GM12878 (cell line): Measurements from ENCODE around the gene EDNRA. TPM values are rescaled to one million over a fixed set of nuclear protein-coding genes. Genes with fewer than 3 reads are reported as not detected.

Experiments
- ATAC-seq: fragments of 200-7000 bp; cut with Tn5 transposase; 3 replicates; pipeline ENCODE4 v1.9.1; 2020; ENCODE audit warnings: mild to moderate bottlenecking, moderate library complexity
- BruUV-seq: library from RNA; stranded (reverse); fragments of 400-500 nt; replicated peaks from 2 replicates; lab custom pipeline; 2021; lab: Mats Ljungman, UMichigan
- CTCF ChIA-PET: fragments of 300-600 bp; sonication (Branson Sonifier 250); formaldehyde crosslinking; extraction: SDS; loops from one replicate; lab custom pipeline; 2021; ENCODE audit warnings: inconsistent platforms; lab: Yijun Ruan, JAX
- POLR2A ChIA-PET: fragments of 350-600 bp; formaldehyde crosslinking; extraction: SDS; loops from one replicate; lab custom pipeline; 2021; ENCODE audit warnings: inconsistent platforms; lab: Charles Lee
- RAD21 ChIA-PET: fragments of 300-600 bp; sonication (Branson Sonifier 250); formaldehyde crosslinking; loops from one replicate; lab custom pipeline; 2023; ENCODE audit warnings: antibody characterized with exemption; ENCODE audit not compliant: unreplicated experiment; lab: Charles Lee
- SMC1A ChIA-PET: fragments of 300-600 bp; sonication (Branson Sonifier 250); formaldehyde crosslinking; loops from one replicate; lab custom pipeline; 2023; ENCODE audit not compliant: unreplicated experiment, uncharacterized antibody; lab: Charles Lee
- DNase-seq: peaks from one replicate; pipeline ENCODE4 v3.0.0-alpha.2; 2011; ENCODE audit warnings: low read depth, low spot score
- FAIRE-seq: peaks from 3 replicates; lab custom pipeline; 2011; peaks lifted over from hg19 to GRCh38; lab: Jason Lieb, UNC
- H2AFZ ChIP-seq: 2 replicates; pipeline ENCODE4 v1.6.0; 2011; ENCODE audit warnings: low read depth, low read length, control low read depth; ENCODE audit not compliant: control insufficient read depth
- H3K27ac ChIP-seq: 2 replicates; pipeline ENCODE4 v1.5.1; 2011; ENCODE audit warnings: control low read depth; ENCODE audit not compliant: control insufficient read depth, insufficient read depth
- H3K27me3 ChIP-seq, 2 experiments: replicated peaks in 1 of 2; 2 replicates each; pipeline versions ENCODE4 v1.6.0 to v1.6.1; 2011; ENCODE audit warnings: low read length in 1 of 2; ENCODE audit not compliant: control insufficient read depth in 2 of 2, insufficient read depth in 2 of 2
- H3K36me3 ChIP-seq, 2 experiments: 2 replicates each; pipeline ENCODE4 v1.5.1; 2011; ENCODE audit warnings: low read length in 1 of 2; ENCODE audit not compliant: control insufficient read depth in 2 of 2, insufficient read depth in 2 of 2
- H3K4me1 ChIP-seq: 2 replicates; pipeline ENCODE4 v1.6.1; 2011; ENCODE audit warnings: mild to moderate bottlenecking, low read length, moderate library complexity, mixed read lengths; ENCODE audit not compliant: control insufficient read depth, insufficient read depth
- H3K4me2 ChIP-seq: 2 replicates; pipeline ENCODE4 v1.6.0; 2011; ENCODE audit warnings: control low read depth; ENCODE audit not compliant: control insufficient read depth, insufficient read depth
- H3K4me3 ChIP-seq: fragments of 200-600 bp; sonication (generic); 2 replicates; pipeline ENCODE4 v1.5.1; 2016
- H3K79me2 ChIP-seq: 2 replicates; pipeline ENCODE4 v1.6.0; 2011; ENCODE audit warnings: low read length; ENCODE audit not compliant: control insufficient read depth, insufficient read depth
- H3K9ac ChIP-seq: 2 replicates; pipeline ENCODE4 v1.8.0; 2011; ENCODE audit warnings: low read length, control low read depth, mixed read lengths; ENCODE audit not compliant: control insufficient read depth, insufficient read depth
- H3K9me3 ChIP-seq: replicated peaks from 3 replicates; pipeline ENCODE4 v1.5.1; 2011; ENCODE audit warnings: mild to moderate bottlenecking, low read length; ENCODE audit not compliant: control insufficient read depth, insufficient read depth
- H4K20me1 ChIP-seq: 2 replicates; pipeline ENCODE4 v1.6.0; 2011; ENCODE audit not compliant: control insufficient read depth, insufficient read depth
- BACH1 ChIP-seq: fragments of 450-650 bp; IDR thresholded peaks from 2 replicates; pipeline ENCODE4 v1.6.1; 2017; ENCODE audit warnings: mild to moderate bottlenecking, borderline replicate concordance
- CHD4 ChIP-seq: fragments of 200-600 bp; sonication (generic); IDR thresholded peaks from 2 replicates; pipeline ENCODE4 v1.6.1; 2016; ENCODE audit warnings: mild to moderate bottlenecking
- DPF2 ChIP-seq: fragments of 450-650 bp; IDR thresholded peaks from 2 replicates; pipeline ENCODE4 v1.6.1; 2017; ENCODE audit warnings: mild to moderate bottlenecking
- ETV6 ChIP-seq, 2 experiments: fragments of 450-650 bp in 1 of 2; IDR thresholded peaks in 1 of 2; conservative IDR thresholded peaks in 1 of 2; 2 replicates each; pipeline ENCODE4 v1.6.1; 2014; ENCODE audit warnings: antibody characterized with exemption in 1 of 2, borderline replicate concordance in 1 of 2, low read depth in 1 of 2, mild to moderate bottlenecking in 1 of 2, moderate library complexity in 1 of 2
- FOS ChIP-seq: IDR thresholded peaks from 3 replicates; pipeline ENCODE4 v1.6.1; 2011; ENCODE audit warnings: borderline replicate concordance; ENCODE audit not compliant: insufficient read length; ENCODE audit errors: extremely low read depth
- GABPA ChIP-seq: IDR thresholded peaks from 2 replicates; pipeline ENCODE4 v1.6.1; 2014; ENCODE audit warnings: antibody characterized with exemption, low read depth, mild to moderate bottlenecking, inconsistent platforms
- GATAD2B ChIP-seq: fragments of 450-650 bp; conservative IDR thresholded peaks from 2 replicates; pipeline ENCODE4 v1.6.1; 2017; ENCODE audit warnings: low read depth, mild to moderate bottlenecking, moderate library complexity
- IKZF2 ChIP-seq, 2 experiments: fragments of 450-650 bp; IDR thresholded peaks; 2 replicates each; pipeline ENCODE4 v1.6.1; 2017; ENCODE audit warnings: mild to moderate bottlenecking in 2 of 2, moderate library complexity in 2 of 2
- IRF3 ChIP-seq: fragments of 450-650 bp; IDR thresholded peaks from 2 replicates; pipeline ENCODE4 v1.6.1; 2014; ENCODE audit warnings: mild to moderate bottlenecking
- IRF5 ChIP-seq: fragments of 450-650 bp; IDR thresholded peaks from 2 replicates; pipeline ENCODE4 v1.6.1; 2017; ENCODE audit warnings: borderline replicate concordance
- KLF5 ChIP-seq: fragments of 450-650 bp; IDR thresholded peaks from 2 replicates; pipeline ENCODE4 v1.6.1; 2014; ENCODE audit warnings: mild to moderate bottlenecking; ENCODE audit not compliant: partially characterized antibody
- NFXL1 ChIP-seq: fragments of 450-650 bp; IDR thresholded peaks from 2 replicates; pipeline ENCODE4 v1.6.1; 2017; ENCODE audit warnings: antibody characterized with exemption, mild to moderate bottlenecking, borderline replicate concordance
- NFYB ChIP-seq: IDR thresholded peaks from 2 replicates; pipeline ENCODE4 v1.6.1; 2011; ENCODE audit warnings: low read depth, mild to moderate bottlenecking, low read length, improper control_type of control experiment, moderate library complexity; ENCODE audit not compliant: insufficient read depth
- RAD21 ChIP-seq: IDR thresholded peaks from 2 replicates; pipeline ENCODE4 v1.6.1; 2011; ENCODE audit warnings: mild to moderate bottlenecking, low read depth, low read length, moderate library complexity; ENCODE audit not compliant: insufficient read depth
- SREBF2 ChIP-seq: IDR thresholded peaks from 2 replicates; pipeline ENCODE4 v1.6.1; 2012; ENCODE audit warnings: mild to moderate bottlenecking, low read length
- TARDBP ChIP-seq: IDR thresholded peaks from 2 replicates; pipeline ENCODE4 v1.6.1; 2016; ENCODE audit warnings: borderline replicate concordance
- ZBTB33 ChIP-seq: fragments of 450-650 bp; IDR thresholded peaks from 2 replicates; pipeline ENCODE4 v1.6.1; 2017; ENCODE audit warnings: mild to moderate bottlenecking
- ZNF622 ChIP-seq: fragments of 450-650 bp; IDR thresholded peaks from 2 replicates; pipeline ENCODE4 v1.6.1; 2017; ENCODE audit warnings: mild to moderate bottlenecking, inconsistent platforms
- WGBS: methylation state at CpG from one replicate; pipeline ENCODE4 v1.1.6; 2016; ENCODE audit warnings: low lambda C conversion rate; ENCODE audit not compliant: insufficient replicate concordance, insufficient coverage; ENCODE audit errors: missing lambda C conversion rate; 5-methylcytosine and 5-hydroxymethylcytosine counted together
- in situ Hi-C: fragments of 300-500 bp; cut with MboI; formaldehyde crosslinking; loops from 9 replicates; pipeline ENCODE4 v1.14.3; 2018; ENCODE audit warnings: mixed read lengths
- intact Hi-C: fragments of 100-400 bp; cut with micrococcal nuclease; formaldehyde crosslinking; loops from one replicate; pipeline ENCODE4 v1.14.2; 2022; ENCODE audit not compliant: unreplicated experiment
- polyA plus RNA-seq, 11 experiments: library from polyadenylated mRNA; depleted of rRNA in 4 of 11; unstranded in 6 of 11; stranded (reverse) in 5 of 11; fragments of >200 nt; fragmentation: Nextera tagmentation in 4 of 11; fragmentation: Illumina TruSeq in 1 of 11; extraction: Ambion mirVana in 4 of 11; extraction: Trizol in 1 of 11; gene quantifications; 1 replicate in 1 of 11; 2 replicates in 10 of 11; pipeline versions ENCODE4 v1.2.1 to v1.2.3, GENCODE V29; 2011 to 2016; ENCODE audit warnings: inconsistent platforms in 2 of 11, missing spikeins in 2 of 11, low read depth in 1 of 11
- total RNA-seq, 4 experiments: library from RNA; depleted of rRNA in 3 of 4; stranded (reverse); fragments of >200 nt in 3 of 4; fragmentation: Illumina TruSeq in 1 of 4; extraction: Trizol in 1 of 4; gene quantifications; 2 replicates each; pipeline versions ENCODE4 v1.2.1 to v1.2.3, GENCODE V29; 2013 to 2021
- TF ChIP-seq, protein P1 (sequence below): IDR thresholded peaks from 2 replicates; pipeline ENCODE4 v1.6.1; 2011; ENCODE audit warnings: low read depth, low read length, improper control_type of control experiment, borderline replicate concordance

EDNRA gene
- total and polyA plus RNA-seq, 10 of the 15 experiments (the other 5 are each of a cell fraction or from before 2014, with no cell fraction given) = 0.01 to 0.32 (median 0.13) TPM

GRCh38 chr4:147513091-147513490, 32.2 kb downstream of the EDNRA start (continued):
- TF ChIP-seq ETV6 (conservative IDR thresholded peaks at IDR 0.05 in 1 of 2, IDR thresholded peaks at IDR 0.05 in 1 of 2; ENCODE audit: borderline replicate concordance in 1 of 2, low read depth in 1 of 2) = no peak
- no peak for TF ChIP-seq ZBTB33
- TF ChIP-seq GATAD2B = no peak

DNA sequence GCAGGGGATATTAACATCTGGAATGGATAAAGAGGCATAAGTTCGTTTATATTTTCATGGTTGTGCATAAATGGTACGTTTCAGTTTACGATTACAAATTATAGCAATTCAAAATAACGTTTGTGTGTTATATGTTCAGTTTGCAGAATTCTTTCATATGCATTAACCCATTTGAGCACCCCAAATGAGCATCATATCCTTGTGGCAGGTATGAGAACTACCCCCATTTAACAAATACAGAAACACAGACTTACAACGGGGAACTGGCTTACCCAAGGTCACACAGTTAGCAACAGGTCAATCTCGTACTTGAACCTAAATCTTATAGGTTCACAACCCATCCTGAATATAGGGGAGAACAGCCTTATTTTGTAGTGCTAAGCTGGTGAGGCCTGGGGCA, 33.1 kb downstream of the EDNRA start:
- peaks cover 0 to 2% of the 10 kb centered on the region in 2 experiments; a peak in 1 of 4 replicates for H3K27me3 ChIP-seq
- no peaks in the 10 kb centered on the region for H3K4me1 ChIP-seq
- ATAC-seq (0 out of 3 replicates have a peak, but pooled peaks have one; percentile 23), FAIRE-seq (no peak), DNase-seq (no peak)
- H4K20me1 ChIP-seq = no peaks in the 10 kb centered on the region
- 14% methylated on average over 6 of the region's 6 CpGs for WGBS
- no peak overlapping the region for H3K4me2 ChIP-seq
- SMC1A ChIA-PET = no interaction called here
- H3K27ac ChIP-seq = no peak overlapping the region
- POLR2A ChIA-PET = no interaction called here
- no peak overlapping the region for H2AFZ ChIP-seq
- RAD21 ChIA-PET = no interaction called here
- no TSS peak for BruUV-seq
- H3K9ac ChIP-seq = no peak overlapping the region
- in situ Hi-C loops = no loop called here
- H3K4me3 ChIP-seq = no peak overlapping the region
- H3K9me3 ChIP-seq = no peaks in the 10 kb centered on the region
- CTCF ChIA-PET = interaction anchor here (1.9 kb wide), 1 partner anchor 75 kb away, joined by 8 read pairs; no protein-coding TSS in a partner anchor
- intact Hi-C loops = no loop called here
- no peaks in the 10 kb centered on the region for H3K36me3 ChIP-seq
- no peaks in the 10 kb centered on the region for H3K79me2 ChIP-seq
- no peak for TF ChIP-seq ZNF622
- no peak for TF ChIP-seq RAD21
- TF ChIP-seq FOS = no peak
- TF ChIP-seq IKZF2 (IDR thresholded peaks at IDR 0.05) = no peak
- TF ChIP-seq NFYB = no peak
- TF ChIP-seq GABPA = no peak
- TF ChIP-seq, protein P1, sequence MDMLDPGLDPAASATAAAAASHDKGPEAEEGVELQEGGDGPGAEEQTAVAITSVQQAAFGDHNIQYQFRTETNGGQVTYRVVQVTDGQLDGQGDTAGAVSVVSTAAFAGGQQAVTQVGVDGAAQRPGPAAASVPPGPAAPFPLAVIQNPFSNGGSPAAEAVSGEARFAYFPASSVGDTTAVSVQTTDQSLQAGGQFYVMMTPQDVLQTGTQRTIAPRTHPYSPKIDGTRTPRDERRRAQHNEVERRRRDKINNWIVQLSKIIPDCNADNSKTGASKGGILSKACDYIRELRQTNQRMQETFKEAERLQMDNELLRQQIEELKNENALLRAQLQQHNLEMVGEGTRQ = no peak
- no peak for TF ChIP-seq TARDBP
- no peak for TF ChIP-seq IRF3
- TF ChIP-seq CHD4 = no peak
- TF ChIP-seq KLF5 = no peak
- TF ChIP-seq SREBF2 = no peak
- TF ChIP-seq NFXL1 = no peak
- no peak for TF ChIP-seq BACH1
- no peak for TF ChIP-seq DPF2
- TF ChIP-seq IRF5 = no peak
